GM19193 (cell line): Measurements from ENCODE around the gene CD52.

Source experiments
- POLR2A ChIP-seq: IDR thresholded peaks from 4 replicates; pipeline ENCODE4 v1.6.1; 2011; ENCODE audit not compliant: insufficient read depth, insufficient read length; ENCODE audit errors: extremely low read depth

CD52 gene, protein sequence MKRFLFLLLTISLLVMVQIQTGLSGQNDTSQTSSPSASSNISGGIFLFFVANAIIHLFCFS

DNA sequence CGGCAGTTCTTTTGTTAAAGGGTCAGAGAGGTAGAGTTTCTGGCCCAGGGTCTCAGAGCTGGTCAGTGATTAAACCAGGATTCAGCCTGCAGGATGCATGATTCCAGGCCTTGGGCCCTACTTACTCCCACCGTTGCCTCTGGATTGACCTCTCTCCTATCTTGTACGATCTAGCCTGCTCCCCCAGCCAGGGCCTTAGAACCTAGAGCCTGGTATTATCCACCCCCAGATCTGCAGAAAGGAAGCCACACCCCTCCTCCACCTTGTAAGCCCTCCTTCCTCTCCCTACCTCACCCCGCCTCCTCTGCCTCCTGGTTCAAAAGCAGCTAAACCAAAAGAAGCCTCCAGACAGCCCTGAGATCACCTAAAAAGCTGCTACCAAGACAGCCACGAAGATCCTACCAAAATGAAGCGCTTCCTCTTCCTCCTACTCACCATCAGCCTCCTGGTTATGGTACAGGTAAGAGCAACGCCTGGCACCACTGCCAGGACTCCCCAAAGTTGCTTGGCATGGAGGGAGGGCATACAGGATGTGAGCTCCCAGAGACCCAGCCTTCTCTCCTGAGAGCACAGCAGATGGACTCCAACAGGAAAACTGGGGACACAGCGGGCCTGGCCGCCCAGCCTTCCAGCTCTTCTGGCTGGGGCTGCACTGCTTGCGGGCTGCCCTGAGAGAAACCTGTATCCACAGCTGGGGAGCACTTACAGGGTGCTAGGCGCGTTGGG, at the start of gene CD52:
Gene CD52, plus strand, starts transcription at position 347 of the 726 bp plus-strand sequence. Its CDS starts 60 bp downstream, at position 407.
- peak; percentile 77 for TF ChIP-seq POLR2A

DNA sequence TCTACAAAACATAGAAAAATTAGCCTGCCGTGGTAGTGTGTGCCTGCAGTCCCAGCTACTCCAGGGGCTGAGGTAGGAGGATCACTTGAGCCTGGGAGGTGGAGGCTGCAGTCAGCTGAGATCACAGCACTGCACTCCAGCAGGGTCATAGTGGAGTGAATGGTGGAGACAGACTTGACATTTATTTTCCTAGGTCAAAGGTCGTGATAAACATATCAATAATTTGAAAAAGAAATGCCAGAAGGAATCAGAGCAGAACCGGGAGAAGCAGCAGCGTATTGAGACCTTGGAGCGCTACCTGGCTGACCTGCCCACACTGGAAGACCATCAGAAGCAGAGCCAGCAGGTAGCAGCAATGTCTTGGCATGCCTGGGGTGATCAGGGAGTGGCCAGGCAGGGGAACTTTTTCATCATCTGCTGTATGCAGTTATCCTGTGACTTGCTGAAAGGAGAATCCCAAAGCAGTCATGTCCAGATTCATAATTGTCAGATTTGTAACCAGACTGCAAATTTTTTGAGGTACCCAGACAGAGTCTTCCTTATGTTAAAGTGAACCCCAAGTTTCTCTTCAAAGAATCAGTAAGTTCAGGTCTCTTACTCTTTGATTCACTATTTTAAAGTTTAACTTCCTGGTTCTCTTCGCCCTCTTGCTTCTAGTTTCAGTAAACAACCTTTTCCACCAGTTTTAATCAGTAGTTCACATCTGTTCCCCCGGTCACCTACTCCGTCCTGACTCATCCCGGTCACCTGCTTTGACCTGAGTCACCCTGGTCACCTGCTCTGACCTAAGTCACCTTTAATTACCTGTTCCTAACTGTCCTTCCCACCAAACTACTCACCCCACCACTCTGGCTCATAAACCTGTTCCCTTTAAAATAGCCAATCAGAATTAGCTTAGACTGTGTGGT, 49.2 kb upstream of the CD52 start:
- TF ChIP-seq POLR2A, result no peak

DNA sequence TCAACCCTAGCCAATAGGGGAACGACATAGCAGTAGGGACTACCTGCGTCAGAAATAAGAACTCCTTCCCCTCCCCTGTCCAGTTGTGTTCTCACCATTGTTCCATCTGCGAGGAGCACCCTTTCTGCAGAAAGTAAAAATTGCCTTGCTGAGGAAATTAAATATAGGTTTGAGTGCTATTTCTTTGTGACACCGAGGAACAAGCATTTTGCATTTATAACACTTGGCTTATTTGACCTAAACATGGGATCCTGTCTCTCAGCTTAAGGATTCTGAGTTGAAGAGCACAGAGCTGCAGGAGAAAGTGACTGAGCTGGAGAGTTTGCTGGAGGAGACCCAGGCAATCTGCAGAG, 48.6 kb upstream of the CD52 start:
- no peak for TF ChIP-seq POLR2A

DNA sequence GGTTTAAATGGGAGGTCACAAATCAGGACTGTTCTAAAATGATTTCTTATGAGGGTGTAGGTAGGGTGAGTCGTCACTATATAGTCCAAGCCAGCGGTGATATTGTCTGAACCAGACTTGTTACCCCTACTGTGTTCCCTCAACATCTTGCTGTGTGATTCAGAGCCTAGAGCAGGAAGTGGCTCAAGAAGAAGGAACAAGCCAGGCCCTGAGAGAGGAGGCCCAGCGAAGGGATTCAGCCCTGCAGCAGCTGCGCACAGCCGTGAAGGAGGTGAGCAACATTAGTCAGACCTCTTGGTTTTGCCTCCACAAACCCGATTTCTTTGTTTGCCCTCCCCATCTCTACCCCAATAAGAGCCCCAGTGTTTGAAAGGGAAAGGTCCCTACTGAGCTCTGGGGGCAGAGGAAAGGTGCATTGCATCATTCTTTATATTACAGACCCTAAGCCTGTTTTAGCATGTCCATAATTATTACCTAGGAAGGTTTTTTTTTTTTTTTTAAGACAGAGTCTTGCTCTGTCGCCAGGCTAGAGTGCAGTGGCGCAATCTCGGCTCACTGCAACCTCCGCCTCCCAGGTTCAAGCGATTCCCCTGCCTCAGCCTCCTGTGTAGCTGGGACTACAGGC, 42.8 kb upstream of the CD52 start:
- no peak for TF ChIP-seq POLR2A

DNA sequence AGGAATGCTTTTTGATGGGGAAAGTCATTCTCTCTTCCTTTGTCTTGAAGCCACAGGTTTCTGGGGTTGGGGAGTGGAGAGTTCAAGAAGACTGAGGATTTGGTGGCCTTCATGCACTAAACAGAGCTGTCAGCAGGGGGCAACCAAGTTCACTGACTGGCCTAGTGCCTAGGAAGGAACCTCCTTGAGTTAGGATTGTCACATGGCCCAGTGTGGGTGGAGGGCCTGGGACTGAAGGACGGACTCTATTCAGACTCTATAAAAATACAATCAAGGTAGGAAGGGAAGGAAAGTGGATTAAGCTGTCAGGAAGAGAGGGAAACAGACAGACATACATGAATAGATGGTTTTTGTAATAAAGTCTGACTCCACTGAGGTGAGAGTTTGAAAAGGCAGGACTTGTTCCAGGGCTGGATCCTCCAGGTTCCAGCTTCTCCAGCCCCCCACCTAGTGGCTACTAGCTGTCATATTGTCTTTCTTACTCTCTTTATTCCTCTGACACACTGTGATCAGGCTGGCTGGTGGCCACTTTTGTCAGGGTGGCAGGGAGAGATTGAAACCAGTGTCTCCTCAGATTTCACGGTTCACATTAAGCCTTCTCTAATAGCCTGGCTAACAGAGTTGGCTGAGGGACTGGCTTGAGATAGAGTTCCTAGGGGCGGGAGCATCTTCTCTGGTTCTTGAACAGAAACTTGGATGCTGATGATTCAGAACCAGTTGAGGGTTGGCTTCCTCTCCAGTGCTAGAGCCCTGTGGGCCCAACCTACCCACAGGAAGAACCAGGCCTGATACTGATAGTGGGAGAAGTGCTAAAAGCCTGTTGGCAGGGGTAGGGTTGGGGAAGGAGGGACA, 42.0 kb upstream of the CD52 start:
- no peak for TF ChIP-seq POLR2A

DNA sequence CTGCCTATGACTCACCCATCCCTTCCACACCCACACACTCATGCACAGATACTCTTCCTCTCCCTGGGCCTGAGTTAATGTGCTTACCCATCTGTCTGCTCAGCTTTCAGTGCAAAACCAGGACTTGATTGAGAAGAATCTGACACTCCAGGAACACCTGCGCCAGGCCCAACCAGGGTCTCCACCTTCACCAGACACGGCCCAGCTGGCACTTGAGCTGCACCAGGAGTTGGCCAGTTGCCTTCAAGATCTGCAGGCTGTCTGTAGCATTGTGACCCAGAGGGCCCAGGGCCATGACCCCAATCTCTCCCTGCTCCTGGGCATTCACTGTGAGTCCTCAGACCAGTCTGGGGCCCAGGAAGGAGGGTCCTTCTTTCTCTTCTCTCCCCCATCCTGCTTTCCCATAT, 41.3 kb upstream of the CD52 start:
- TF ChIP-seq POLR2A, result no peak

DNA sequence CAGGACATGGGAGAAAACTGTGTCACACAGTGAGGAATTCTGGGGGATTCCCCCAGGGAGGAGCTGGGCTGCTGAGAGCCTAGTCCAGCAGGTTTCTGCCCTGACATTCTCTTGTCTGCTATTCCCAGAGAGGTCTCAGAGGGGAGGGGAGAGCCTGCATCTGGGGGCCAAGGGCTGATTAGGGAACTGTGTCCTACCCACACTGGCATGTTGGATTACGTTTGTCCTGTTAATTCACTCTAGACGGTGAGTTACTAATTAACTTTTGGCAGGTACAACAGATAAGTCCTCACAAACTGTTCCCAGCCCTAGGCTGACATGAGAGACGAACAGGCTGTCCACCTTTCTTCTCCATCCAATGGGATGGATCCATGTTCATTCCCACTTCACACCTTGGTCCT, 40.5 kb upstream of the CD52 start:
- no peak for TF ChIP-seq POLR2A

DNA sequence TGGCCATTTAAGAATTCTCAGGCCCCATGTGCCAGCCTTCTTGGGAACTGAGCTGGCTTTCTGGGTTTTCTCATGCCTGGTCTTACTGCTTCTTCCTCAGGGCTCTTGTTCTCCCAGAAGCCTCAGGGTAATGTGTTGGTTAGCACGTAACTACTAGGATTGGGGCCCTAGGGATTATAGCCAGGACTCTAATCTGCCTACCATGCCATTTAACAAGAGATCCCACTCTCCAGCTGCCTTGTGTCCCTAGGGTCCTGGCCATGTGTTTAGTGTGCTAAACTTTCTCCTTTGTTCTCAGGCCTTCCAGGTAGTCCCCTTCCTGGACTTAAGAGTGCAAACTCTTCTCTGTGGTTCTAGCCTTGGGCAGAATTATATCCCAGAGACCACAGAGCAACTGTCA, 40.0 kb upstream of the CD52 start:
- no peak for TF ChIP-seq POLR2A

DNA sequence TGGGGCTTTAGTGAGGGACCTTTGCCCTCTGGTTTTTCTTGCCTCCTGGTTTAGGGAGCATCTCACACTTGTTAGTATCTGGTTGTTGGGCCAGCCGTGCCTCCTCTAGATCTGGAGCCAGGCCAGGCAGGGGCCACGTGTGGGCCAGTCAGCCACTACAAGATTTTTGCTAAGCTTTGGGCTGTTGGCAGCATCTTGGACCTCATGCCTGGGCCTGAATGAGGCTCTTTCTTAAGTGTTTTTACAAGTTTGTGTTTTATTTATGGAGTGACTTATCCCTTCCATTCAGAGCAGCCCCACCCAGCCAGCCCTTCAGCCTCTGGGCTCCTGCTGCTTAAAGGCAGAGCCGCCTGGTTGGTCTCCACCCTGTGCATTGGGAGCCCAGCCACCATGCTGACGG, 39.5 kb upstream of the CD52 start:
- TF ChIP-seq POLR2A, result no peak

DNA sequence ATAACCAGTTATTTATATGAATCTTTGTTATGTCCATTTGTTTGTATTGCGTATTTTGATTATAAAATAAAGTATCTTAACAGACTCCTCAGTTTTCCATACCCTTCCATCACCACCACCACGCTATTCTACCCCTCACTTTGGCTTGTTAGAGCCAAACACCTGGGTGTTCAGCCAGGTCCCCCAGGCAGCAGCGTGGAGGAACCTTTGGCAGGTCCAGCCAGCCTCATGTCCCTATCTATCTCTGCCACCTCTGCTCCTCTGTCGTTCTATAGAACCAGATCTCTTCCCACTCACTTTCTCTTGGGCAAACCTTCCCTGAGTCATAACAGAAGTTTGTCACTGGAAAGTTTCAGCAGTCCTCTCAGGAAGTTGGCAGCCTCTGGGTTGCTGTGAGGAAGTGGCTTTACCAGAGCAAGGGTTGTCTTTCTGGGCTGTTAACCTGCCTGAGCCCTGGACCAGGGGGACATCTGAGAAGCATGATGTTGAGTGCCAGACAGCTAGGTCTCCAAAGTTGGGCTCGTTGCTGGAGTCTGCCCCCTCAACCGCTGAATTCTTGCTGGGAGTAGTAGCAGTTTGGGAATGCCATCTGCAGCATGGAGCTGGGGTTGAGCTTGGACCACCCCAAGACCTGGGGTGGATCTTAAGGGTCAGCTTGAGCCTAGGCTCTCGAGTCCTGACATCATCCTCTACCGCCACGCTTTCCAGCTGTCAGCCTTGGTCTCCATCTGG, 38.9 kb upstream of the CD52 start:
- TF ChIP-seq POLR2A, result no peak

DNA sequence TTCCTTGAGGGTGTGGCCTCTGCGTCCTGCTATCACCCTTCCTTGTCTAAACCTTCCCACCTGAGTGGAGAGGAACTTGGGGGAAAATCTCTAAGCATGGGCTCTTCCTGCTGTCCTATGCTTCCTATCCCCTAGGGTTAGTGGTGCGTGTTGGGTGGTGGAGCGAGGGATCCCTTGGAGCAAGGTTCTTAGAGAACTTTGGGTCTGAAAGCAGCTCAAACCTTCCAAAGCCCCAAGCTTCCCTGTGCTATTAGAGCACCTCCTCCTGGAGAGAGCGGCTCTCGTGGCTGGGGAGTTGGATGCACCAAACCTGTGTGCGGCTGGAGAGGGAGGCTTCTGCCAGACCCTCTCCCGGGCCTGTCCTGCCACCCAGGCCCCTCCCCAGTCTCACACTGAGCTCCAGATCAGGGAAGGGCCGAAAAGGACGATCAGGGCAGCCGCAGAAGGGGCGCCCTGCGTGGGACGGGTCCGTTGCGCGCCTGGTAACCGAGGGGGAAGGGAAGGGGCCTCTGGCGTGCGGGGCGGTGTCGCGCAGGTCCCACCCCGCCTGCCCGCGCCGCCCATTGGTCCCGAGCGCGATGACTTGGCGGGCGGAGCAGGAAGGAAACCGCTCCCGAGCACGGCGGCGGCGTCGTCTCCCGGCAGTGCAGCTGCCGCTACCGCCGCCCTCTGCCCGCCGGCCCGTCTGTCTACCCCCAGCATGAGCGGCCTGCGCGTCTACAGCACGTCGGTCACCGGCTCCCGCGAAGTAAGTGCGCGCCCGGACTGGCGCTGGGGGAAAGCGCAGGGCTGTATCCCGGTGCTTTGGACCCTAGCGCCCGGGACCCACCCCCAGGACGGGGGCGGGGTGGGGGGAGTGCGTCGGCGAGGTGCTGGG, 38.1 kb upstream of the CD52 start, which contains the start of gene SH3BGRL3:
Gene SH3BGRL3, plus strand, starts transcription at position 631 of the 877 bp plus-strand sequence. Its CDS starts 70 bp downstream, at position 701.
- TF ChIP-seq POLR2A, result peak; percentile 87

DNA sequence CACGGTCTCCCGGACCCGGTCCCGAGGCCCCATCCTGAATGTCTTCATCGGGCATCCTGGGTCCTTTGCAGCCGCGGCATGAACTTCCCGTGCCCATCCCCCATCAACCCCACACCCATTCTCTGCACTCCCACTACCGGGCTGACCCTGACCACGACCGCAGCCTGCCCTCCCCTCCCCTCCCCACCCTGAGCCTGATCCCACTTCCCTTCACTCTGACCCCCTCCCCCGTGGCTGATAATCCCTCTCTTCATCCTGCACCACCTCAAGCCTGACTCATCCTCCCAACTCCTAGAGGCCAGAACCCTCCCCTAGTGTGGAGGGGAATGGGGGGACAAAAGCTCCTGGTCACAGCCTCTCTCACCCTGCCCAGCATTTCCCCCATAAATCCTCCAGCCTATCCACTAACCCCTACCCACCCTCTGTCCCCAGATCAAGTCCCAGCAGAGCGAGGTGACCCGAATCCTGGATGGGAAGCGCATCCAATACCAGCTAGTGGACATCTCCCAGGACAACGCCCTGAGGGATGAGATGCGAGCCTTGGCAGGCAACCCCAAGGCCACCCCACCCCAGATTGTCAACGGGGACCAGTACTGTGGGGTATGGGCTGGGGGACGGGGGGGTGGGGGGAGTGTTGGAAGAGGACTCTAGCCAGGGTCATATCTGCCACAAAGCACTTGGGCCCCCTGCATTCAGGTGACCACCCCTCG, 37.3 kb upstream of the CD52 start:
- no peak for TF ChIP-seq POLR2A

DNA sequence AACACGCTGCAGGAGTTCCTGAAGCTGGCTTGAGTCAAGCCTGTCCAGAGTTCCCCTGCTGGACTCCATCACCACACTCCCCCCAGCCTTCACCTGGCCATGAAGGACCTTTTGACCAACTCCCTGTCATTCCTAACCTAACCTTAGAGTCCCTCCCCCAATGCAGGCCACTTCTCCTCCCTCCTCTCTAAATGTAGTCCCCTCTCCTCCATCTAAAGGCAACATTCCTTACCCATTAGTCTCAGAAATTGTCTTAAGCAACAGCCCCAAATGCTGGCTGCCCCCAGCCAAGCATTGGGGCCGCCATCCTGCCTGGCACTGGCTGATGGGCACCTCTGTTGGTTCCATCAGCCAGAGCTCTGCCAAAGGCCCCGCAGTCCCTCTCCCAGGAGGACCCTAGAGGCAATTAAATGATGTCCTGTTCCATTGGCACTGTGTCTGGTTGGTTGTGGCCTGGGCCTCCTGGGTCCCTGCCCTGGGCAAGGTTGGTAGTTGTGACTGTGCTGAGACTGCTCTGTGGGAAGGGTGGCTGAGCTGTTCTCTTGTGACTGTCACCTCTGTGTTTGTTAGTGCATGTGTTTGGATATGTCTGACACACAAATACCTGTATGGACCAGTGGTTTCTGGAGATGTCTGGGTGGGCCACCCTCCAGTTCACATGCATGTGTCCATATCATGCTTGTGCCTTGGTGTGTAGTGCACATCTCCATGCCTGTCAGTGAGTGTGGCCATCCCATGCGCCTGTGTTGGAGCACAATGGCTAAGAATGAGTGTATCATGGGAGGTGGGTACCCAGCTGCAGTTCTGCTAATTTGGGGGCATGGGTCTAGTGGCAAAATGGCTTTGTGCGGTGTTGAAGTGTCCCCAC, 36.4 kb upstream of the CD52 start:
- TF ChIP-seq POLR2A, result no peak
